GM21390 (cell line): ENCODE measurements around the gene PODXL.
"Not testable (repeated sequence)": the region's sequence is repeated elsewhere in the genome, so short reads cannot be mapped to it uniquely, and the experiment has no call there.

ENCODE experiments used
- ATAC-seq: cut with Tn5 transposase; IDR thresholded peaks from one replicate; pipeline ENCODE4 v1.9.1; 2021; ENCODE audit not compliant: unreplicated experiment

PODXL gene

GRCh38 chr7:131513245-131514061, 43.0 kb downstream of the PODXL start:
- peak; percentile 95 for ATAC-seq

GRCh38 chr7:131511774-131512535, 44.5 kb downstream of the PODXL start:
- no peak for ATAC-seq

- no peak for ATAC-seq
These were observed 45.4 kb downstream of the PODXL start for GRCh38 chr7:131511071-131511470.

- ATAC-seq, result no peak
These were observed 46.6 kb downstream of the PODXL start for GRCh38 chr7:131509781-131510180.

- no peak for ATAC-seq
These were observed 47.5 kb downstream of the PODXL start for GRCh38 chr7:131508754-131509486.

GRCh38 chr7:131507592-131508331, 48.7 kb downstream of the PODXL start:
- ATAC-seq, result peak; percentile 61

GRCh38 chr7:131506597-131506996, 49.8 kb downstream of the PODXL start:
- ATAC-seq, result no peak

- no peak for ATAC-seq
These were observed 50.5 kb downstream of the PODXL start for GRCh38 chr7:131505636-131506557.

- not testable (repeated sequence) for ATAC-seq
These were observed 51.3 kb downstream of the PODXL start for GRCh38 chr7:131505037-131505620.

GRCh38 chr7:131504157-131504899, 52.1 kb downstream of the PODXL start:
- ATAC-seq, result no peak

GRCh38 chr7:131503639-131504038, 52.8 kb downstream of the PODXL start:
- ATAC-seq, result no peak

- ATAC-seq, result no peak
These were observed 53.5 kb downstream of the PODXL start for GRCh38 chr7:131502810-131503508.

- no peak for ATAC-seq
These were observed 54.3 kb downstream of the PODXL start for GRCh38 chr7:131501930-131502685.

- peak; percentile 82 for ATAC-seq
These were observed 55.0 kb downstream of the PODXL start for GRCh38 chr7:131501422-131501821.

GRCh38 chr7:131500357-131500756, 56.1 kb downstream of the PODXL start:
- no peak for ATAC-seq

GRCh38 chr7:131499801-131500200, 56.6 kb downstream of the PODXL start:
- no peak for ATAC-seq

GRCh38 chr7:131498237-131498885, 58.1 kb downstream of the PODXL start:
- no peak for ATAC-seq
